H1 (cell line): ENCODE measurements around the gene CCT3. TPM values are rescaled to one million over a fixed set of nuclear protein-coding genes. Genes with fewer than 3 reads are reported as not detected.
A peak's percentile ranks its signal among the peaks of the same experiment; 100 is the strongest.

ENCODE experiments used
- CTCF ChIA-PET: fragments of 300-600 bp; sonication (Branson Sonifier 250); formaldehyde crosslinking; loops from one replicate; lab custom pipeline; 2021; ENCODE audit not compliant: partially characterized antibody; lab: Charles Lee
- POLR2A ChIA-PET: fragments of 300-600 bp; sonication (Branson Sonifier 250); formaldehyde crosslinking; loops from one replicate; lab custom pipeline; 2021; ENCODE audit warnings: inconsistent platforms; ENCODE audit not compliant: partially characterized antibody; lab: Charles Lee
- DNase-seq, 2 experiments: peaks; one replicate each; pipeline versions ENCODE4 v3.0.0 to v3.0.0-alpha.2; 2010 to 2022; ENCODE audit warnings: low spot score in 2 of 2, low read depth in 1 of 2, mixed read lengths in 1 of 2
- FAIRE-seq: peaks from 2 replicates; lab custom pipeline; 2011; peaks lifted over from hg19 to GRCh38; lab: Jason Lieb, UNC
- H2AFZ ChIP-seq: 2 replicates; pipeline ENCODE4 v1.8.1; 2012; ENCODE audit warnings: low read length, inconsistent platforms
- H2AK5ac ChIP-seq: 2 replicates; pipeline ENCODE4 v1.6.1; 2013; ENCODE audit warnings: low read depth, low read length
- H2BK120ac ChIP-seq: replicated peaks from 2 replicates; pipeline ENCODE3; 2013; ENCODE audit warnings: low read depth, low read length, inconsistent platforms
- H2BK12ac ChIP-seq: 2 replicates; pipeline ENCODE4 v1.6.1; 2013; ENCODE audit warnings: low read depth, low read length
- H2BK15ac ChIP-seq: 2 replicates; pipeline ENCODE4 v1.6.1; 2013; ENCODE audit warnings: low read length
- H2BK20ac ChIP-seq: 2 replicates; pipeline ENCODE4 v1.6.1; 2013; ENCODE audit warnings: low read length
- H2BK5ac ChIP-seq: 2 replicates; pipeline ENCODE4 v1.6.1; 2013; ENCODE audit warnings: low read depth, low read length
- H3K14ac ChIP-seq: 2 replicates; pipeline ENCODE4 v1.6.1; 2013; ENCODE audit warnings: inconsistent platforms; ENCODE audit not compliant: insufficient read length
- H3K18ac ChIP-seq: 2 replicates; pipeline ENCODE4 v1.6.1; 2013; ENCODE audit warnings: low read length; ENCODE audit errors: extremely low read depth
- H3K23ac ChIP-seq: 2 replicates; pipeline ENCODE4 v1.6.1; 2013; ENCODE audit warnings: inconsistent platforms; ENCODE audit not compliant: insufficient read length
- H3K23me2 ChIP-seq: 2 replicates; pipeline ENCODE4 v1.6.1; 2013; ENCODE audit warnings: low read depth, low read length
- H3K27ac ChIP-seq: 2 replicates; pipeline ENCODE4 v1.6.1; 2011; ENCODE audit warnings: low read depth, low read length, inconsistent platforms
- H3K27me3 ChIP-seq, 4 experiments: replicated peaks in 1 of 4; 1 replicate in 1 of 4; 2 replicates in 3 of 4; pipeline versions ENCODE4 v1.6.1 to v1.8.1; 2011 to 2013; ENCODE audit warnings: low read length in 3 of 4, mild to moderate bottlenecking in 3 of 4, inconsistent platforms in 2 of 4, mixed read lengths in 2 of 4, moderate library complexity in 1 of 4; ENCODE audit not compliant: control insufficient read depth in 3 of 4, insufficient read depth in 3 of 4; ENCODE audit errors: extremely low read depth in 1 of 4
- H3K36me3 ChIP-seq, 4 experiments: 2 replicates each; pipeline versions ENCODE4 v1.6.1 to v1.8.1; 2011 to 2013; ENCODE audit warnings: mild to moderate bottlenecking in 4 of 4, low read length in 3 of 4, moderate library complexity in 2 of 4, control low read depth in 1 of 4, inconsistent platforms in 1 of 4; ENCODE audit not compliant: insufficient read depth in 4 of 4, control insufficient read depth in 2 of 4
- H3K4ac ChIP-seq: replicated peaks from 2 replicates; pipeline ENCODE3; 2013; ENCODE audit warnings: low read length, low read depth, mixed read lengths, inconsistent platforms; ENCODE audit not compliant: insufficient read length
- H3K4me1 ChIP-seq, 4 experiments: replicated peaks in 1 of 4; 1 replicate in 1 of 4; 2 replicates in 3 of 4; pipeline versions ENCODE4 v1.6.1 to v1.8.1; 2011 to 2013; ENCODE audit warnings: low read length in 3 of 4, inconsistent platforms in 2 of 4, mixed read lengths in 1 of 4; ENCODE audit not compliant: insufficient read depth in 4 of 4, control insufficient read depth in 3 of 4
- H3K4me2 ChIP-seq, 2 experiments: 2 replicates each; pipeline versions ENCODE4 v1.6.1 to v1.8.1; 2011 to 2013; ENCODE audit warnings: low read depth in 2 of 2, low read length in 2 of 2, control low read depth in 1 of 2, inconsistent platforms in 1 of 2, mild to moderate bottlenecking in 1 of 2; ENCODE audit not compliant: insufficient read depth in 1 of 2
- H3K4me3 ChIP-seq, 4 experiments: fragments of 200-600, 300-600 bp in 1 of 4; sonication (generic), shearing (Covaris generic), sonication (Bioruptor Twin) in 1 of 4; 2 replicates each; pipeline versions ENCODE4 v1.5.1 to v1.8.1; 2011 to 2016; ENCODE audit warnings: low read length in 4 of 4, low read depth in 3 of 4, control low read depth in 2 of 4, inconsistent platforms in 2 of 4, mild to moderate bottlenecking in 2 of 4, mixed read lengths in 1 of 4, moderate library complexity in 1 of 4; ENCODE audit not compliant: insufficient read depth in 2 of 4; ENCODE audit errors: extremely low read depth in 1 of 4
- H3K56ac ChIP-seq: replicated peaks from 2 replicates; pipeline ENCODE3; 2013; ENCODE audit warnings: low read depth, mild to moderate bottlenecking, mixed read lengths, low read length, inconsistent platforms; ENCODE audit not compliant: insufficient read length
- H3K79me1 ChIP-seq: 2 replicates; pipeline ENCODE4 v1.6.1; 2013; ENCODE audit warnings: low read depth, low read length, control low read depth
- H3K79me2 ChIP-seq, 2 experiments: 2 replicates each; pipeline versions ENCODE4 v1.6.1 to v1.8.1; 2012 to 2013; ENCODE audit warnings: low read length in 2 of 2, mild to moderate bottlenecking in 2 of 2, inconsistent platforms in 1 of 2; ENCODE audit not compliant: insufficient read depth in 2 of 2, control insufficient read depth in 1 of 2
- H3K9ac ChIP-seq, 4 experiments: replicated peaks in 1 of 4; 1 replicate in 1 of 4; 2 replicates in 3 of 4; pipeline versions ENCODE4 v1.6.1 to v1.8.1; 2011 to 2013; ENCODE audit warnings: low read depth in 3 of 4, low read length in 3 of 4, control low read depth in 2 of 4, mild to moderate bottlenecking in 2 of 4, moderate library complexity in 2 of 4, inconsistent platforms in 1 of 4; ENCODE audit errors: extremely low read depth in 1 of 4
- H3K9me3 ChIP-seq, 2 experiments: 2 replicates each; pipeline versions ENCODE4 v1.6.1 to v1.8.1; 2012 to 2013; ENCODE audit warnings: mild to moderate bottlenecking in 2 of 2, moderate library complexity in 2 of 2, control low read depth in 1 of 2, inconsistent platforms in 1 of 2, low read depth in 1 of 2, low read length in 1 of 2, mixed read lengths in 1 of 2; ENCODE audit not compliant: insufficient read depth in 2 of 2
- H4K20me1 ChIP-seq, 2 experiments: replicated peaks in 1 of 2; 2 replicates each; pipeline versions ENCODE3 to v1.8.1; 2011 to 2013; ENCODE audit warnings: inconsistent platforms in 2 of 2, low read length in 2 of 2, mild to moderate bottlenecking in 1 of 2; ENCODE audit not compliant: insufficient read depth in 2 of 2, control insufficient read depth in 1 of 2
- H4K5ac ChIP-seq: 2 replicates; pipeline ENCODE4 v1.6.1; 2013; ENCODE audit warnings: low read length, low read depth, mixed read lengths, inconsistent platforms; ENCODE audit not compliant: insufficient read length
- H4K8ac ChIP-seq: 2 replicates; pipeline ENCODE4 v1.8.0; 2013; ENCODE audit warnings: mild to moderate bottlenecking, moderate library complexity, low read length, inconsistent platforms; ENCODE audit not compliant: insufficient read depth; ENCODE audit errors: extremely low read depth
- H4K91ac ChIP-seq: replicated peaks from 2 replicates; pipeline ENCODE3; 2013; ENCODE audit warnings: low read length, mixed read lengths, inconsistent platforms; ENCODE audit not compliant: insufficient read length
- MAFK ChIP-seq: IDR thresholded peaks from 2 replicates; pipeline ENCODE4 v1.6.1; 2012; ENCODE audit warnings: low read depth, mild to moderate bottlenecking, improper control_type of control experiment, low read length
- NRF1 ChIP-seq: IDR thresholded peaks from 2 replicates; pipeline ENCODE4 v1.6.1; 2011; ENCODE audit warnings: mild to moderate bottlenecking, low read depth, low read length, improper control_type of control experiment
- POLR2AphosphoS5 ChIP-seq: IDR thresholded peaks from 2 replicates; pipeline ENCODE4 v1.6.1; 2011; ENCODE audit warnings: low read depth, low read length
- SIX5 ChIP-seq: IDR thresholded peaks from 2 replicates; pipeline ENCODE4 v1.6.1; 2011; ENCODE audit warnings: mild to moderate bottlenecking, low read depth, low read length
- SP1 ChIP-seq: IDR thresholded peaks from 2 replicates; pipeline ENCODE4 v1.6.1; 2011; ENCODE audit warnings: low read depth, low read length
- SP2 ChIP-seq: IDR thresholded peaks from 2 replicates; pipeline ENCODE4 v1.6.1; 2012; ENCODE audit warnings: mild to moderate bottlenecking, low read length, inconsistent platforms
- TAF7 ChIP-seq: optimal IDR thresholded peaks from 2 replicates; pipeline ENCODE3; 2011; ENCODE audit warnings: low read depth, mild to moderate bottlenecking, inconsistent platforms, low read length, moderate library complexity, borderline replicate concordance
- TCF12 ChIP-seq: IDR thresholded peaks from 2 replicates; pipeline ENCODE4 v1.6.1; 2011; ENCODE audit warnings: low read depth, mild to moderate bottlenecking, low read length
- WGBS, 2 experiments: shearing (Covaris generic) in 1 of 2; methylation state at CpG; one replicate each; pipeline versions ENCODE4 v1.1.6 to v1.1.7; 2013 to 2015; ENCODE audit warnings: low lambda C conversion rate in 2 of 2, mixed read lengths in 2 of 2, inconsistent platforms in 1 of 2, low coverage in 1 of 2, missing lambda C conversion rate in 1 of 2; ENCODE audit not compliant: insufficient replicate concordance in 2 of 2, insufficient coverage in 1 of 2, insufficient read length in 1 of 2; ENCODE audit errors: extremely low coverage in 1 of 2, missing lambda C conversion rate in 1 of 2; 5-methylcytosine and 5-hydroxymethylcytosine counted together
- long read RNA-seq, 2 experiments: library from RNA in 1 of 2; library from capped mRNA in 1 of 2; stranded (forward); transcript quantifications; one replicate each; pipeline ENCODE4 v2.0.0, GENCODE V29; 2021; ENCODE audit warnings: inconsistent platforms in 1 of 2
- polyA minus RNA-seq, 3 experiments: library from RNA; depleted of rRNA, polyadenylated mRNA; stranded (reverse); fragments of >200 nt; gene quantifications; 1 replicate in 2 of 3; 2 replicates in 1 of 3; pipeline ENCODE4 v1.2.3, GENCODE V29; 2011
- polyA plus RNA-seq, 7 experiments: library from polyadenylated mRNA; depleted of rRNA in 3 of 7; stranded (reverse) in 5 of 7; unstranded in 2 of 7; fragments of >200 nt in 5 of 7; fragments of 200-250 nt in 2 of 7; gene quantifications; 1 replicate in 5 of 7; 2 replicates in 1 of 7; 4 replicates in 1 of 7; pipeline versions ENCODE4 v1.2.1 to v1.2.3, GENCODE V29; 2011 to 2013; ENCODE audit warnings: missing spikeins in 2 of 7, mixed read lengths in 2 of 7
- total RNA-seq: library from RNA; stranded (reverse); fragmentation: NEBNext Ultra II Directional; extraction: Animal tissue kit (Norgen Biotek cat#: 25700); gene quantifications from 2 replicates; pipeline ENCODE4 v1.2.1, GENCODE V29; 2021

CCT3 gene
- total RNA-seq: 471 and 480 TPM in 2 replicates
- 321 and 431 TPM in 2 replicates for polyA plus RNA-seq (2011; rRNA removed)
- polyA plus RNA-seq (2011; cell fraction: cytosol; rRNA removed): 579 TPM
- 286 TPM for polyA plus RNA-seq (2011; cell fraction: nucleus; rRNA removed)
- 427 to 481 TPM (median 450 TPM) in 4 replicates for polyA plus RNA-seq (2012, experiment 1 of 2)
- polyA plus RNA-seq (2012, experiment 2 of 2): 414 TPM
- polyA plus RNA-seq (2013, experiment 1 of 2): 278 TPM
- 275 TPM for polyA plus RNA-seq (2013, experiment 2 of 2)
- polyA minus RNA-seq (2011; rRNA and poly(A)+ RNA removed): 711 and 916 TPM in 2 replicates
- polyA minus RNA-seq (2011; cell fraction: cytosol; rRNA and poly(A)+ RNA removed): 351 TPM
- 216 TPM for polyA minus RNA-seq (2011; cell fraction: nucleus; rRNA and poly(A)+ RNA removed)
- long read RNA-seq, experiment 1, transcript CCT3-201 (14 exons, 2,150 nt): major isoform, 147 of 346 reads
- long read RNA-seq, experiment 1, partial matches to known transcripts: 165 of 346 reads
- long read RNA-seq, experiment 1, other reads (novel, unspliced or antisense): 33 of 346 reads
- long read RNA-seq, experiment 2, transcript CCT3-201 (14 exons, 2,150 nt): major isoform, 1,032 of 1,252 reads
- long read RNA-seq, experiment 2, transcript CCT3-204 (12 exons, 1,815 nt): minor isoform, 16 of 1,252 reads
- long read RNA-seq, experiment 2, partial matches to known transcripts: 179 of 1,252 reads
- long read RNA-seq, experiment 2, other reads (novel, unspliced or antisense): 22 of 1,252 reads

DNA sequence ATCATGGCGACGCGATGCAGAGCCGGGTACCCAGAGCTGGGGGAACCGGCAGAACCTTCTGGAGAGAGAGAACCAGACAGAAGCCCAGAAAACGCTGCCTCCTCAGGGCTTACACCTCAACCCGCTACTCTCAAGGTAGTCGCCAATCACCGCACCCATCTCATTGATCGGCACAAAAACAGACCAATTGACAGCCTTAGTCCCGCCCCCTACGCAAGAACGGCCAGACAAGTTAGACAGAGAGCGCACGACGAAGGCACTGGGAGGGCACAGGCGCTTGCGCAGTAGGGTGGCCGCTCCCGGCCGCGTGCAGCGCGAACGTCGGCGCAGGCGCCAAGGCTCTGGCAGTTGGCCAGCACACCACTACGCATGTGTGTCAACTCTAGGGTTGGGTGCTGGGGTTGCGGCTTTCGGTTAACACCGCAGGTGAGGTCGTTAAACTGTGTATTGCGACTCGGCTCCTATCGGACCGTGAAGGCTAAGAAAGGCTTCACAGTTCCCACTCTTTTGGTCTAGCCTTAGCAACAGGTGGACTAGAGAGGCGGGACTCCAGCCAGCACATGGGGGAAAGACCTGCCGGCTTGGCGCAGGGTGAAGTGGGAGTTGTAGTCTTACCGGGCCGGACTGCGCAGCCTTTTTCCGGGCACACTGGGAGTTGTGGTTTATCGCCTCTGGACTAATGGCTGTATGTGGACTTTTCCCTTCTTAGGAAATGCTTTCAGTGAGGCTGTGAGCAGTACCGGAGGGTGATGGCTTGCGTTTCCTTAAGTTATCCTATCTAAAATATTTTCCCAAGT is at the start of gene CCT3, which contains the start of gene TSACC:
CCT3 (minus strand) TSS at position 113 of the 797 bp plus-strand sequence; CDS start at position 5, 108 bp downstream.
TSACC (plus strand) TSS at position 347 of the 797 bp plus-strand sequence. CDS start 1,232 bp downstream, outside the sequence.
- Histone ChIP-seq H2BK20ac (0 out of 2 replicates have a peak within 1 kb of the TSS, but pooled peaks have one; percentile 76), H3K79me2 (peaks cover 21 to 43% of the 10 kb centered on the region in 2 experiments), H3K9ac (peak within 1 kb of the TSS; percentile 73 to 97 (median 84)), H2BK5ac (peak within 1 kb of the TSS; percentile 98), H3K23me2 (peaks cover 7% of the 10 kb centered on the region), H3K4me2 (peak within 1 kb of the TSS; percentile 68 to 72), H4K20me1 (peaks cover 7 to 9% of the 10 kb centered on the region in 2 experiments), H3K4me1 (0 out of 7 replicates have a peak, but pooled peaks cover 0 to 2% (median 0%) of the 10 kb centered on the region in 4 experiments), H3K18ac (peak within 1 kb of the TSS; percentile 98), H3K9me3 (no peaks in the 10 kb centered on the region), H3K4ac (peak within 1 kb of the TSS; percentile 85), H2BK12ac (peak within 1 kb of the TSS; percentile 96; the same call in 1 of the 2 replicates), H3K36me3 (peaks cover 4 to 24% (median 17%) of the 10 kb centered on the region in 4 experiments), H3K23ac (no peak within 1 kb of the TSS), H4K91ac (peak within 1 kb of the TSS; percentile 89), H3K56ac (peak within 1 kb of the TSS; percentile 91), H4K5ac (peak within 1 kb of the TSS; percentile 95), H3K14ac (peak within 1 kb of the TSS; percentile 84), H4K8ac (peak within 1 kb of the TSS; percentile 98; the same call in 1 of the 2 replicates), H2AFZ (peak within 1 kb of the TSS; percentile 71; the same call in 1 of the 2 replicates), H3K4me3 (peak within 1 kb of the TSS; percentile 83 to 100 (median 94)), H3K27me3 (no peaks in the 10 kb centered on the region), H2AK5ac (no peak within 1 kb of the TSS), H2BK15ac (peak within 1 kb of the TSS; percentile 93; the same call in 1 of the 2 replicates), H3K27ac (peak within 1 kb of the TSS; percentile 81), H3K79me1 (0 out of 2 replicates have a peak, but pooled peaks cover 2% of the 10 kb centered on the region), H2BK120ac (peak within 1 kb of the TSS; percentile 27)
- 2% methylated on average over 47 of the region's 47 CpGs; no CpG with 5 or more reads in 1 of the 2 experiments for WGBS, 2 experiments
- ChIA-PET POLR2A (interaction anchor here (0.5 to 4.1 kb wide), 11 partner anchors 9 to 255 kb away, joined by 3 to 26 read pairs (median 3); partner anchors contain the start of genes PMF1, SMG5 and TMEM79), CTCF (interaction anchor here (0.7 to 3.0 kb wide), 4 partner anchors 18 to 92 kb away, joined by 3 to 24 read pairs (median 3); no protein-coding TSS in a partner anchor)
- FAIRE-seq (peak; percentile 88), DNase-seq (peak; percentile 99 to 100)
- TF ChIP-seq TAF7: peak; percentile 68
- no peak for TF ChIP-seq TCF12
- peak; percentile 92 for TF ChIP-seq SIX5
- TF ChIP-seq MAFK: no peak
- TF ChIP-seq SP2: peak; percentile 89
- peak; percentile 99 for TF ChIP-seq SP1
- peak; percentile 86 for TF ChIP-seq POLR2AphosphoS5
- TF ChIP-seq NRF1: peak; percentile 82
